Mucosa of descending colon (tissue), 3 donors: ENCODE measurements around the gene HS3ST4. TPM values are rescaled to one million over a fixed set of nuclear protein-coding genes. Genes with fewer than 3 reads are reported as not detected.

Experiments used
- ATAC-seq: fragments of 200-7000 bp; cut with Tn5 transposase; one replicate; pipeline ENCODE4 v1.9.1; 2020; ENCODE audit warnings: mild to moderate bottlenecking, moderate library complexity
- DNase-seq, 3 donors: peaks; one replicate each; pipeline ENCODE4 v3.0.0-alpha.2; 2020
- H3K36me3 ChIP-seq: fragments of 200-600 bp; one replicate; pipeline ENCODE4 v1.8.0; 2021; ENCODE audit warnings: low read depth, mild to moderate bottlenecking
- H3K4me1 ChIP-seq: fragments of 200-600 bp; one replicate; pipeline ENCODE4 v1.8.0; 2021; ENCODE audit warnings: low read depth, mild to moderate bottlenecking
- H3K4me3 ChIP-seq: fragments of 200-600 bp; one replicate; pipeline ENCODE4 v1.8.0; 2021; ENCODE audit warnings: mild to moderate bottlenecking
- H3K9me3 ChIP-seq: fragments of 200-600 bp; one replicate; pipeline ENCODE4 v1.8.0; 2021; ENCODE audit warnings: mild to moderate bottlenecking
- CTCF ChIP-seq: fragments of 200-600 bp; IDR thresholded peaks from one replicate; pipeline ENCODE4 v1.8.0; 2022; ENCODE audit warnings: antibody characterized with exemption, mild to moderate bottlenecking
- intact Hi-C, 2 donors: fragments of 100-400 bp; cut with DNase I in 1 of 2; cut with micrococcal nuclease in 1 of 2; formaldehyde crosslinking; loops; one replicate each; pipeline versions ENCODE4 v1.11.0 to v1.11.1; 2022; cut with DNase I, micrococcal nuclease
- total RNA-seq, 3 donors: library from RNA; stranded (reverse); fragmentation: NEBNext Ultra II Directional in 2 of 3; extraction: Animal tissue kit (Norgen Biotek cat#: 25700) in 2 of 3; gene quantifications; one replicate each; pipeline versions ENCODE4 v1.2.1 to v1.2.4, GENCODE V29; 2021 to 2023
- donor health status: DM: no; HTN: no; CAD: no; lungs with moderate emphysema.
- donor health status: DM: no; HTN: no; CAD: no.
- donor health status: DM: no; HTN: yes; CAD: no.

Gene HS3ST4
- total RNA-seq, 3 donors from 2014 or later = 0.41 TPM; not detected in 2

- Histone ChIP-seq H3K4me3 (no peak overlapping the region), H3K4me1 (no peaks in the 10 kb centered on the region), H3K9me3 (no peaks in the 10 kb centered on the region), H3K36me3 (no peaks in the 10 kb centered on the region)
- DNase-seq (no peak), ATAC-seq (no peak)
- no peak for TF ChIP-seq CTCF
- intact Hi-C loops = no loop called here
Measured at GRCh38 chr16:25845901-25846300, 154.1 kb downstream of the HS3ST4 start.

GRCh38 chr16:25854141-25854540 is 162.4 kb downstream of the HS3ST4 start:
- intact Hi-C loops = no loop called here
- Histone ChIP-seq H3K9me3 (no peaks in the 10 kb centered on the region), H3K4me3 (no peak overlapping the region), H3K36me3 (no peaks in the 10 kb centered on the region), H3K4me1 (no peaks in the 10 kb centered on the region)
- no peak for DNase-seq
- no peak for ATAC-seq
- no peak for TF ChIP-seq CTCF

GRCh38 chr16:25855063-25855462 is 163.3 kb downstream of the HS3ST4 start:
- Histone ChIP-seq H3K36me3 (no peaks in the 10 kb centered on the region), H3K4me1 (no peaks in the 10 kb centered on the region), H3K9me3 (no peaks in the 10 kb centered on the region), H3K4me3 (no peak overlapping the region)
- no peak for DNase-seq
- intact Hi-C loops = no loop called here
- no peak for TF ChIP-seq CTCF
- ATAC-seq = no peak

GRCh38 chr16:25855818-25856217 is 164.1 kb downstream of the HS3ST4 start:
- H3K4me3 ChIP-seq = no peak overlapping the region
- no peaks in the 10 kb centered on the region for H3K4me1 ChIP-seq
- no peak for ATAC-seq
- no peak for DNase-seq
- no peak for TF ChIP-seq CTCF
- intact Hi-C loops = no loop called here
- H3K36me3 ChIP-seq = no peaks in the 10 kb centered on the region
- no peaks in the 10 kb centered on the region for H3K9me3 ChIP-seq

- intact Hi-C loops = no loop called here
- ATAC-seq (no peak), DNase-seq (no peak)
- no peaks in the 10 kb centered on the region for H3K4me1 ChIP-seq
- no peaks in the 10 kb centered on the region for H3K9me3 ChIP-seq
- H3K36me3 ChIP-seq = no peaks in the 10 kb centered on the region
- H3K4me3 ChIP-seq = no peak overlapping the region
- TF ChIP-seq CTCF = no peak
Measured at GRCh38 chr16:25859645-25860044, 167.9 kb downstream of the HS3ST4 start.

GRCh38 chr16:25867041-25867440 is 175.3 kb downstream of the HS3ST4 start:
- Histone ChIP-seq H3K4me1 (no peaks in the 10 kb centered on the region), H3K9me3 (no peaks in the 10 kb centered on the region), H3K4me3 (no peak overlapping the region), H3K36me3 (no peaks in the 10 kb centered on the region)
- no peak for TF ChIP-seq CTCF
- no peak for DNase-seq
- ATAC-seq = no peak
- intact Hi-C loops = no loop called here
